ENCODE results near the gene PPP2CA.

- no peak for TF ChIP-seq MAFK (IDR thresholded peaks at IDR 0.05; ENCODE audit: low read depth, low read length)
- TF ChIP-seq, protein P1, sequence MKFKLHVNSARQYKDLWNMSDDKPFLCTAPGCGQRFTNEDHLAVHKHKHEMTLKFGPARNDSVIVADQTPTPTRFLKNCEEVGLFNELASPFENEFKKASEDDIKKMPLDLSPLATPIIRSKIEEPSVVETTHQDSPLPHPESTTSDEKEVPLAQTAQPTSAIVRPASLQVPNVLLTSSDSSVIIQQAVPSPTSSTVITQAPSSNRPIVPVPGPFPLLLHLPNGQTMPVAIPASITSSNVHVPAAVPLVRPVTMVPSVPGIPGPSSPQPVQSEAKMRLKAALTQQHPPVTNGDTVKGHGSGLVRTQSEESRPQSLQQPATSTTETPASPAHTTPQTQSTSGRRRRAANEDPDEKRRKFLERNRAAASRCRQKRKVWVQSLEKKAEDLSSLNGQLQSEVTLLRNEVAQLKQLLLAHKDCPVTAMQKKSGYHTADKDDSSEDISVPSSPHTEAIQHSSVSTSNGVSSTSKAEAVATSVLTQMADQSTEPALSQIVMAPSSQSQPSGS (IDR thresholded peaks at IDR 0.05; ENCODE audit: low read length): no peak
- no peak for TF ChIP-seq CEBPB (IDR thresholded peaks at IDR 0.05; ENCODE audit: low read depth, low read length)
- TF ChIP-seq CHD2 (IDR thresholded peaks at IDR 0.05; ENCODE audit: low read length): no peak
- TF ChIP-seq FOSL1 (IDR thresholded peaks at IDR 0.05; ENCODE audit: insufficient read depth, low read depth, low read length): no peak
- no peak for TF ChIP-seq POLR2AphosphoS5 (IDR thresholded peaks at IDR 0.05; ENCODE audit: low read depth, low read length)
- TF ChIP-seq ASH2L (IDR thresholded peaks at IDR 0.05; ENCODE audit: low read length): no peak
- TF ChIP-seq TEAD4 (IDR thresholded peaks at IDR 0.05; ENCODE audit: low read depth, low read length): no peak
- TF ChIP-seq GABPA (IDR thresholded peaks at IDR 0.05; ENCODE audit: borderline replicate concordance, insufficient read depth, low read length): no peak
- TF ChIP-seq RNF2 (IDR thresholded peaks at IDR 0.05; ENCODE audit: borderline replicate concordance, low read depth, low read length, missing control alignments, poor library complexity, severe bottlenecking): no peak
Observed at GRCh38 chr5:134227776-134228175, 1.9 kb upstream of the PPP2CA start.
